Caco-2 (cell line): ENCODE measurements around the gene GOLGA6A. TPM values are rescaled to one million over a fixed set of nuclear protein-coding genes. Genes with fewer than 3 reads are reported as not detected.

Experiments used
- BruUV-seq: library from RNA; stranded (reverse); fragments of 400-500 nt; replicated peaks from 2 replicates; lab custom pipeline; 2021; lab: Mats Ljungman, UMichigan
- CTCF ChIA-PET: fragments of 300-600 bp; sonication (Branson Sonifier 250); formaldehyde crosslinking; loops from one replicate; lab custom pipeline; 2022; ENCODE audit warnings: antibody characterized with exemption; lab: Charles Lee
- POLR2A ChIA-PET: fragments of 300-600 bp; sonication (Branson Sonifier 250); formaldehyde crosslinking; loops from one replicate; lab custom pipeline; 2022; ENCODE audit warnings: antibody characterized with exemption; lab: Charles Lee
- DNase-seq, 2 experiments: peaks; one replicate each; pipeline versions ENCODE4 v3.0.0 to v3.0.0-alpha.2; 2020 to 2022
- H3K27me3 ChIP-seq: replicated peaks from 2 replicates; pipeline ENCODE4 v1.6.0; 2011; ENCODE audit warnings: low read length; ENCODE audit not compliant: control insufficient read depth, insufficient read depth
- H3K36me3 ChIP-seq: 2 replicates; pipeline ENCODE4 v1.5.1; 2011; ENCODE audit warnings: low read length; ENCODE audit not compliant: control insufficient read depth, insufficient read depth
- H3K4me1 ChIP-seq: fragments of 250-450 bp; sonication (Bioruptor Pico); 2 replicates; pipeline ENCODE4 v1.5.1; 2020; ENCODE audit warnings: mild to moderate bottlenecking
- H3K4me3 ChIP-seq: 2 replicates; pipeline ENCODE4 v1.5.1; 2011; ENCODE audit warnings: low read depth, mild to moderate bottlenecking, control low read depth, low read length
- H3K9me3 ChIP-seq: fragments of 250-450 bp; sonication (Bioruptor Pico); 2 replicates; pipeline ENCODE4 v1.5.1; 2020; ENCODE audit warnings: mild to moderate bottlenecking, moderate library complexity
- H3K27ac Mint-ChIP-seq: one replicate; pipeline ENCODE4 v1.8.0; 2022; ENCODE audit warnings: mixed read lengths; ENCODE audit not compliant: unreplicated experiment
- H3K27me3 Mint-ChIP-seq: one replicate; pipeline ENCODE4 v1.8.0; 2022; ENCODE audit warnings: mixed read lengths; ENCODE audit not compliant: insufficient read depth, unreplicated experiment
- H3K36me3 Mint-ChIP-seq: one replicate; pipeline ENCODE4 v1.8.0; 2022; ENCODE audit warnings: mild to moderate bottlenecking, mixed read lengths; ENCODE audit not compliant: insufficient read depth, unreplicated experiment
- H3K4me1 Mint-ChIP-seq: one replicate; pipeline ENCODE4 v1.8.0; 2022; ENCODE audit warnings: low read depth, mixed read lengths; ENCODE audit not compliant: unreplicated experiment
- H3K4me3 Mint-ChIP-seq: one replicate; pipeline ENCODE4 v1.8.0; 2022; ENCODE audit warnings: mild to moderate bottlenecking, moderate library complexity, mixed read lengths; ENCODE audit not compliant: unreplicated experiment
- H3K9me3 Mint-ChIP-seq: one replicate; pipeline ENCODE4 v1.8.0; 2022; ENCODE audit warnings: mixed read lengths; ENCODE audit not compliant: unreplicated experiment
- CTCF ChIP-seq, 2 experiments: fragments of 200-600 bp in 1 of 2; IDR thresholded peaks; 1 replicate in 1 of 2; 2 replicates in 1 of 2; pipeline versions ENCODE4 v1.5.1 to v1.8.0; 2011 to 2022; ENCODE audit warnings: antibody characterized with exemption in 1 of 2, control low read depth in 1 of 2, inconsistent platforms in 1 of 2, low read depth in 1 of 2, low read length in 1 of 2, mild to moderate bottlenecking in 1 of 2, moderate library complexity in 1 of 2; ENCODE audit not compliant: insufficient read depth in 1 of 2, severe bottlenecking in 1 of 2, unreplicated experiment in 1 of 2
- intact Hi-C: fragments of 100-400 bp; cut with micrococcal nuclease; formaldehyde crosslinking; loops from one replicate; pipeline ENCODE4 v1.10.0; 2022; ENCODE audit not compliant: unreplicated experiment
- total RNA-seq: library from RNA; stranded (reverse); gene quantifications from 2 replicates; pipeline ENCODE4 v1.2.3, GENCODE V29; 2022

GOLGA6A gene
- total RNA-seq, 1 experiment from 2014 or later, result not detected

- no peak for DNase-seq
- Mint-ChIP-seq H3K4me1 (no peaks in the 10 kb centered on the region), H3K9me3 (no peaks in the 10 kb centered on the region), H3K27ac (no peak within 1 kb of the TSS), H3K27me3 (peaks cover 47% of the 10 kb centered on the region), H3K4me3 (no peak within 1 kb of the TSS), H3K36me3 (no peaks in the 10 kb centered on the region)
- H3K9me3 ChIP-seq, result no peaks in the 10 kb centered on the region
- no peaks in the 10 kb centered on the region for H3K36me3 ChIP-seq
- intact Hi-C loops, result no loop called here
- BruUV-seq, result no TSS peak
- H3K27me3 ChIP-seq, result peaks cover 4% of the 10 kb centered on the region
- no peaks in the 10 kb centered on the region for H3K4me1 ChIP-seq
- POLR2A ChIA-PET, result no interaction called here
- H3K4me3 ChIP-seq, result no peak within 1 kb of the TSS
- no peak for TF ChIP-seq CTCF (IDR thresholded peaks at IDR 0.05; ENCODE audit: insufficient read depth in 1 of 2, low read depth in 1 of 2, low read length in 1 of 2, severe bottlenecking in 1 of 2, unreplicated experiment in 1 of 2)
- CTCF ChIA-PET, result no interaction called here
Measured at GRCh38 chr15:74130155-74130848, 48.0 kb upstream of the GOLGA6A start, which contains the start of gene ISLR2. ISLR2 (plus strand) TSS chr15:74130586; CDS start chr15:74132755, 2,169 bp downstream.

DNA sequence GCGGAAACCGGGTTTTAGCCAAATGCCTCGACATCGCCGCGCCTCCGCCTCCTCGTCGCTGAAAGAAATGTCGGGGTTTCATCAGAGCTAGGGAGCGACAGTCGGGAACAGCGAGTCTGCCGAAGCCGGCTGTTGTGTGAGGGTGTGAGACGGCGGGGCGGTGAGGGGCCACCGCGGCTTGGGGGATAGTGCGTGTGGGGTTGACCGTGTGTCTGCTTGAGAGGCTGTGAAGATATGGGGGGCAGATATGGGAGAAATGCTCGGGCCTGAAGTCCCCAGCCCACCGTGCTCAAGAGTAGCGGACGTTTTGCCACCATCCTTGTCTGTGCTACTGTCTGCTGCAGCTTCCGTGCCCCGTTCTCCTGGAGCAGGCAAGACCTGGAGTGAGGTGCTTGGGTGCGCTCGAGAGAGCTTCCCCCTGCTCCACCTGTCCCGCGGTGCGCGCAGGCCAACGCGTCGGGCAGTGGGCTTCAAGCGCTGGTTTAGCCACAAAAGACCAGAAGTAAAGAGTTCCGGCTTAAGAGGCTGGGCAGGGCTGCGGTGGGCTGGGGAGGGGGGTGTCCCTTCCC lies 47.3 kb upstream of the GOLGA6A start:
- no TSS peak for BruUV-seq
- no peaks in the 10 kb centered on the region for H3K4me1 Mint-ChIP-seq
- H3K4me3 ChIP-seq, result no peak overlapping the region
- H3K4me1 ChIP-seq, result no peaks in the 10 kb centered on the region
- no peaks in the 10 kb centered on the region for H3K9me3 Mint-ChIP-seq
- no peaks in the 10 kb centered on the region for H3K36me3 ChIP-seq
- H3K27ac Mint-ChIP-seq, result no peak overlapping the region
- CTCF ChIA-PET, result interaction anchor here (2.4 kb wide), 1 partner anchor 178 kb away, joined by 22 read pairs; no protein-coding TSS in a partner anchor
- no peaks in the 10 kb centered on the region for H3K9me3 ChIP-seq
- H3K36me3 Mint-ChIP-seq, result no peaks in the 10 kb centered on the region
- TF ChIP-seq CTCF (IDR thresholded peaks at IDR 0.05; ENCODE audit: insufficient read depth in 1 of 2, low read depth in 1 of 2, low read length in 1 of 2, severe bottlenecking in 1 of 2, unreplicated experiment in 1 of 2), result no peak
- H3K27me3 Mint-ChIP-seq, result peaks cover 47% of the 10 kb centered on the region
- intact Hi-C loops, result no loop called here
- POLR2A ChIA-PET, result no interaction called here
- no peak for DNase-seq
- peaks cover 4% of the 10 kb centered on the region for H3K27me3 ChIP-seq
- no peak overlapping the region for H3K4me3 Mint-ChIP-seq

DNA sequence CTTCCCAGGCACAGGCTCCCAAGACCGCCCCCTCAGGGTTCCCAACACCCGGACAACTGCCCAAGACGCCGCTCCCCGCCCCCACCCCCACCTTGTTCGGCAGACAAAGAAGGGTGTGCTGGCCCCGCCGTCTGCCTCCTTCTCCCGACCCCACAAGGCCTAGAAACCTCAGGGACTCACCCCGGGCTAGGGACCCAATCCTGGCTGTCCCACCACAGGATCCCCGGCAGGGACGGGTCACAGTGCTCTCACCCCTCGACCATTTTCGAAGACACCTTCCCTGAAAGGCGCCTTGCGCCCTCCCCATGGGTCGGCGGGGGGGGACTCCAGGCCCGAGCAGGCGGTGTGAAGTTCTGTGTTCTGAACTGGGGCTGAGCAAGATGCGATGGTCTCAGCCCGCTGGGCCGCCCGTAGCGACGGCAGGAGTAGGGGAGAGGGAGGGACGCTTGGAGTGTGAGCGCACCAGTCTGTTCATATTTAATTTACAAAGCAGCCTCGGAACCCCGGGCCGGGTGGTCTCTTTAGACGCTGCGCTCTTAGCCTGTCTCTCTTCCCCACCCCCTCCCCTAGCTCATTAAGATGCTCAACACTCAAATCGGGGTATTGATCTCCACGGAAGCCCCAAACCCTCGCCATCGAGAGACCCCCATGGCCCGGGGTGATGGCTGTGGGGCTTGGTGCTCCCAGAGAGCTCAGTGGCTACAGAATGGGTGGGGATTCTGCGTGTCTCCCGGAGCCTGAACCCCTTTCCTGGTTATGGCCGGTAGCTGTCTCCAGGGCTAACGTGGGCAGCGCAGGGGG lies 46.6 kb upstream of the GOLGA6A start:
- Histone ChIP-seq H3K27me3 (peaks cover 4% of the 10 kb centered on the region), H3K4me1 (no peaks in the 10 kb centered on the region), H3K9me3 (no peaks in the 10 kb centered on the region), H3K36me3 (no peaks in the 10 kb centered on the region), H3K4me3 (no peak overlapping the region)
- CTCF ChIA-PET, result interaction anchor here (1.0 to 2.4 kb wide), 2 partner anchors 15 to 179 kb away, joined by 3 to 22 read pairs; no protein-coding TSS in a partner anchor
- Mint-ChIP-seq H3K27me3 (peaks cover 47% of the 10 kb centered on the region), H3K4me1 (no peaks in the 10 kb centered on the region), H3K36me3 (no peaks in the 10 kb centered on the region), H3K4me3 (no peak overlapping the region), H3K9me3 (no peaks in the 10 kb centered on the region), H3K27ac (no peak overlapping the region)
- no TSS peak for BruUV-seq
- intact Hi-C loops, result no loop called here
- no peak for TF ChIP-seq CTCF (IDR thresholded peaks at IDR 0.05; ENCODE audit: insufficient read depth in 1 of 2, low read depth in 1 of 2, low read length in 1 of 2, severe bottlenecking in 1 of 2, unreplicated experiment in 1 of 2)
- POLR2A ChIA-PET, result no interaction called here
- no peak for DNase-seq
